ENCODE measurements around the gene TBR1.

Gene TBR1

GRCh38 chr2:161415987-161416707 lies at the start of gene TBR1:
TBR1 (plus strand) TSS chr2:161416297; CDS start chr2:161416411, 114 bp downstream.
- no peak for DNase-seq (ENCODE audit: low read depth in 2 of 2)

DNA sequence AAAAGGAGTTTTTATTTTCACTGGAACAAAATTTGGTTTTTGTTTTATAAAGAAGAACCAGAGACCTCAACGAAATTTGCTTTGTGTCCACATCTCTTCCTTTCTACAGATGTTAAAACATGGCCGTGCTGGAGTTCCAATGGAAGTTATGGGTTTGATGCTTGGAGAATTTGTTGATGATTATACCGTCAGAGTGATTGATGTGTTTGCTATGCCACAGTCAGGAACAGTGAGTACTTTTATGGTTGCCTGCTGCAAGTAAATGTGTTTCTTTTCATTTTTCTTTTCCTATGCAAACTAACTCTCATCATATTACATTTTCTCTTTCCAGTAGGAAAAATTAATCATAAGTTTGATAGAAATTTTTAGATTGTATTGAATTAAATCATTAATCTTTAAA lies 48.4 kb upstream of the TBR1 start:
- no peak for DNase-seq (ENCODE audit: low read depth in 2 of 2)

DNA sequence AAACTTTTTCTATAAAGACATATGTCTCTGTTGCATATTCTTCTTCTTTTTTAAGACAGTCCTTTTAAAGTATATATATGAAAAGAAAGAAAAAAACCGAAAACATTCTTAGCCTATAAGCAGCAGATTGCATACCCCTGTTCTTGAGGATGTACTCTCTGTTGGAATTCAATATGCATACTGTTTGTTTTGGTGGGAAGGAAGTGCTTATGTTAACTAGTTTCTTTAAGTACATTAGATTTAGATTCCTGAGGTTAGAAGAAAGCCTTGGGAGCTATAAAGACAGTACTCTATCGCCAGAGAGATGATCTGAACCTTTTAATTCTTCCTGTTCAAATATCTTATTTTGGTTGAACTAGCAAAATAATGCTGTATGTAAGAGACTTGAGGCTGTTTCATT lies 46.8 kb upstream of the TBR1 start:
- no peak for DNase-seq (ENCODE audit: low read depth in 2 of 2)

GRCh38 chr2:161370981-161371380 lies 45.1 kb upstream of the TBR1 start:
- no peak for DNase-seq (ENCODE audit: low read depth in 2 of 2)

- no peak for DNase-seq (ENCODE audit: low read depth in 2 of 2)
Observed at GRCh38 chr2:161371869-161372268, 44.2 kb upstream of the TBR1 start.

- no peak for DNase-seq (ENCODE audit: low read depth in 2 of 2)
Observed at GRCh38 chr2:161373942-161374341, 42.2 kb upstream of the TBR1 start.

GRCh38 chr2:161374446-161374845 lies 41.7 kb upstream of the TBR1 start:
- no peak for DNase-seq (ENCODE audit: low read depth in 2 of 2)

GRCh38 chr2:161379740-161380139 lies 36.4 kb upstream of the TBR1 start:
- DNase-seq (ENCODE audit: low read depth in 2 of 2): no peak

- no peak for DNase-seq (ENCODE audit: low read depth in 2 of 2)
Observed at GRCh38 chr2:161381546-161381945, 34.6 kb upstream of the TBR1 start.

DNA sequence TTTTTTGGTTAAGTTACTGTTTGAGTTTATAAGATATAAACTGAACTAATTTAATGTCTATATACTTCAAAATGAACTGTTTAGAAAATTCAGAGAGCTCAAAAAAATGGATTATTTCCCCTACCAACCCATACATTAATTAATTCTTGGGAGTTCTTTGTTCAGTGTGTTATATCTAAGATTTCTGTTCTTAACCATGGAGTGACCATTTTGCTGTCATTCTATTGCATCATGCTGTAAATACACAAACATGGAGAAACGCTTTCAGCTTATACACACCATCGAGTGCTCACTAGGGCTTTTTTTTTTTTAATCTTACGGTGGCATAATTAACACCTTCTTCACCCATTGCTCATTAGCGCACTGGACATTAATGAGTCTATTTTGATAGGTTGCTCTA lies 33.4 kb upstream of the TBR1 start:
- DNase-seq (ENCODE audit: low read depth in 2 of 2): no peak

- DNase-seq (ENCODE audit: low read depth in 2 of 2): no peak
Observed at GRCh38 chr2:161384864-161385263, 31.2 kb upstream of the TBR1 start.

DNA sequence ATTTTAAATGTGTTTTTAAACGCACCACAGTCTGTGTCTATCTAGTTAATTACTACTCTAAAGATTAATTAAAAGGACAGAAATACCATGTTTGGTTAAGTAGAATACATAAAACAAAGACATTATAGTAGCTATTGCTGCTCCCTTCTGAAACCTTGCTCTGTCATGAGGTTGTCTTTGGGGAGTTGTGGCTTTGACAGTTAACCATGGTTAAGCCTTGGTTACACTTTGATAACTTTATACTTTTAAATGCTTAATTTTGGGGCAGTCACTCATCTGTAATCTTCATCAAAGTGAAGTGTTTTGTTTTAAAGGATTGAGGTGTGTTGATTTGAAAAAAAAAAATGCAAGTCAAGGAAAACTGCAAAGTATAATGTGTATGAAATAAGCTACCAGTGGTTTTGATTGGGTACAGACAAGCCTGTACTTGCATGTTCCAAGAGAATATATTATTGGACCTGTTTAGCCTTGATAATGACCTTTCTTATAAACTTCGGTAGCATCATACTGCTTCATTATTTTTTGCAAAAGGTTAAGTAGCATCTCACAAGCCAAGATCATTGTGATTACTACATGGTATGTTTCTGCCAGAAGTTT lies 29.8 kb upstream of the TBR1 start:
- no peak for DNase-seq (ENCODE audit: low read depth in 2 of 2)

DNA sequence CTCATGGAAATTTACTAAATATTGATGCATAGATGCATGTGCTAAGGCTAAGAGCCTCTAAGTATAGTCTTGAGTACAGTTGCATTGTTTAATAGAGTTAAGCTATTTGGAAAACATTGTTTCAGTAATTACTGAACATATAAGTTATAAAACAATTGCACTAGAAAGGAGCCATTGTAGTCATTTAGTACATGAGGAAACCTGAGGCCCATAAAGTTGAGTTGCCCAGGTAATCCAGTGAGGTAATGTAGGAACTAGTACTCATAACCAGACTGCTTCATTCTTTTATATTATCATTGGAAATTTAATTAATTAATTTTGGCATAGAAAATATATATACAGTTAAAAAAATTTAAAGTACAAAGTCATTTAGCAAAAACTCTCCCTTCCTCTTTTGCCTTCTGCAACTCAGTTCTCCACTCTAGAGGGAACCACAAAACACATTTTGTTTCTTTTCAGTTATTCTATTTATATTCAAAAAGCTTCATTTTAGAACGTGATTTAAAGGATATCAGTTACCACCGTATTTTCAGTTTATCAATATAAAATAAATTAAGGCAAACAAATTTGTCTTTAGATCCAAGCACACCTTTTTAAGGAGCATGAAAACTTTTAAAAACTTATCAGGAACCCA lies 27.8 kb upstream of the TBR1 start:
- DNase-seq (ENCODE audit: low read depth in 2 of 2): no peak

DNA sequence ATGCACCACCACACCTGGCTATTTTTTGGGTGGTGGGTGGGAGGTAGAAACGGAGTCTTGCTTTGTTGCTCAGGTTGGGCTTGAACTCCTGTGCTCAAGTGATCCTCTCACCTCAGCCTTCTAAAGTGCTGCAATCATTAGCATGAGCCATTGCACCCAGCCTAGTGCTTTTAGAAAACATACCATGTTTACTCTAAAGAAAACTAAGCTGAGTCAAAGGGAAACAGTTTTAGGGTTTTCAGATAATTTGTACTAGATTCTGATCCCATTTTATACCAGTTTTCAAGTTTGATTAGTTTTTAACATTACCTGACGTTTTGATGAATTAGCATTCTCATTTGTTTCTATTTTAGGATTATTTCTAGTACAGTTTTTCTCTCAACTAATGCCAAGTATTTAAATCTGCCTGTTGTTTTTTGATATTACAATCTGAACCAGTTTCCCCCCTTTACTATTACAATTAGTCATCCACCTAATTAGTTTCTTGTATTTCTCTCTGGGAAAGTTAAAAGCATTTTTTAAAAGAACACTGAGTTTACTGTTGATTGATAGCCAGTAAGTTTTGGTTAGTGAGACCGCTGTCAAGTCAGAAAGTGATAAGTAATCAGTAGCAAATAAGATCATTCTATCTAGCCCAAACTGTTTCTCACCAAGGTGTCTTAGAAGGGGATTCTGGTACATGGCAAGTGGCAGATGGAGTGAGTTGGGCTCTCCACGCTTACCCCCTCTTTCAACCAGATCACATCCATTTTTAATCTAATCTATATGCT lies 24.2 kb upstream of the TBR1 start:
- DNase-seq (ENCODE audit: low read depth in 2 of 2): no peak

DNA sequence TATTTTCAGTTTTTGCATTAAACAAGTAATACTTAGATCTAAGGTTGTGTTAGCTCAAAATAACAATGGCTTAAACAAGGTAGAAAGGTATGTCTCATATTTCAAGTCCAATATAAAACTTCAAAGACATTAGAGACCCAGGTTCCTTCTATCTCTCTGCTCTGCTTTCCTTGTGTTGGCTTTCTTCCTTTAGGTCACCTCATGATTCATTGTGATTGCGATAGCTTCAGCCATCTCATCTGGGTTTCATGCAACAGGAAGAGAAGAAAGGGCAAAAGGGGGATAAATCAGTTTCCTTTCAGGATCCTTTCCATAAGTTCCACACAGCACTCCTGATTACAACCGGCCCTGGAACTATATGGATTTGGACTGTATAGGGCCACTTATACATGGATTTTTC lies 16.0 kb upstream of the TBR1 start:
- no peak for DNase-seq (ENCODE audit: low read depth in 2 of 2)

- DNase-seq (ENCODE audit: low read depth in 2 of 2): no peak
Observed at GRCh38 chr2:161402297-161402696, 13.8 kb upstream of the TBR1 start.

DNA sequence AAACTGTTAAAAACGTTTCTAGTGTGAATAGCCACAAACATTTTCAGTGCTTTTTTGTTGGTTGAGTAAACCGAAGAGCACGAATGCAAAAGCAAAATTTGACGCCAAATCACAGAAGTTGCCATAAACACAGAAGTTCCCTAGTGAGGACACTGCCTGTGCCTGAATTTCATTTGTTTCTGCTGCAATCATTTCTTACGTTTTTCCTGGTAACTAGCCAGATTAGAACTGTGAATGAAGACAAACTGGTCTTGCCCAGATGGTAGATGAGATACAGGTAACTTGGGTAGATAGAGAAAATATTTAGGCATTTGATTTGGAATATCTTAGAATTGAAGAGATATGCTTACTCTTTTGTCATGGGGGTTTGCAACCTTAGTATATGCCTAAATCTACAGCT lies 9.8 kb upstream of the TBR1 start:
- no peak for DNase-seq (ENCODE audit: low read depth in 2 of 2)

GRCh38 chr2:161407597-161407996 lies 8.5 kb upstream of the TBR1 start:
- DNase-seq (ENCODE audit: low read depth in 2 of 2): no peak

DNA sequence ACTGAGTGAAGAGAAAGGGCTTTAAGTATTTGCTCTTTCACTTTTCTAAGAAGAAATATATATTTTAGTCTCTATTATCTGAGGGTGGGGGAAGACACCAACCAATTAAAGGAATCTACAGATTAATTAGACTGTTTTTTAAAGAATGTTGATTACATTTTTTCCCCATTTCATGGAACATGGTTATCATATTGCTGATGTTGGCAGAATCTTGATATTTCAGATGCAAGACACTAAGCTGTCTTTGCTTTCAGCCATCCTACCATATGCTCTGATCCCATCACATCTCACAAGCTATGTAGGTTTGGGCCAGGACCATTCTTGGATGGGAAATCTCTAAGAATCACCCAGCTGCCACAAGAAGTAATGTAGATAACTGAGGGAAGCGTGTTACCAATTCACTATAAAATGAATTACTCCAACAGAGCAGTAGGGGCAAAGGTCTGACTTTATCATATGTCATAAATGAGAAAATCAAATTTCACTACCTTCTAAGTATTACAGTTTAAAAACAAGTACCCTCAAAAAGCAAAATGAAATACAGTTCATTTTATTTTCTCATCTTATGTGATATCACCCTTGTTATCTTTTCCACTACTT lies 6.7 kb upstream of the TBR1 start:
- DNase-seq (ENCODE audit: low read depth in 2 of 2): no peak

DNA sequence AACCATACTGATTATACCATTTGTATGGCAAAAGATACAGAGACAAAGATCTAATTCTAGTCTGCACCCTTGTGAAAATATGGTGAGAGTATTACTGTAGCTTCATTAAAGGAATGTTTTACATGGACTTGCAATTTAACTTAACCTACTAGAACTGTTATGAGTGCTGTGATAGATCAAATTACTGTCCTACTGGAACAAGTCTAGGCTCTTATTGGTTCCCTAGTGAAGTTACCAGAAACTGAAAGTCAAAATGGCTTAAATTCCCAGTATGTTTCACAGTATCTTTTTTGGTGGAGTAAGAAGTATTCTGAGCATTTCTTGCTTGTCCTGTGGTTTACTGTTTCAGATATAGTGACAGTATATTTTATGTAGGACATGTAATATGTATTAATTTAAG lies 3.8 kb upstream of the TBR1 start:
- no peak for DNase-seq (ENCODE audit: low read depth in 2 of 2)

- DNase-seq (ENCODE audit: low read depth in 2 of 2): no peak
Observed at GRCh38 chr2:161414042-161415033, 1.8 kb upstream of the TBR1 start.
